ENCODE measurements around the gene CABCOCO1. TPM values are rescaled to one million over a fixed set of nuclear protein-coding genes. Genes with fewer than 3 reads are reported as not detected.

Gene CABCOCO1
- total RNA-seq, 2 experiments from 2014 or later, result not detected

GRCh38 chr10:61778137-61778536 is 115.4 kb downstream of the CABCOCO1 start:
- peaks cover 29% of the 10 kb centered on the region for H3K4me1 Mint-ChIP-seq
- no peaks in the 10 kb centered on the region for H3K27me3 Mint-ChIP-seq
- H3K4me3 Mint-ChIP-seq, result no peak overlapping the region
- H3K36me3 Mint-ChIP-seq (ENCODE audit: low read depth), result no peaks in the 10 kb centered on the region
- DNase-seq (no peak), ATAC-seq (no peak)
- intact Hi-C loops (cut with DNase I, micrococcal nuclease), result no loop called here
- POLR2A ChIA-PET, result no interaction called here
- H3K9me3 Mint-ChIP-seq (ENCODE audit: low read depth), result no peaks in the 10 kb centered on the region
- H3K27ac Mint-ChIP-seq, result no peak overlapping the region
- CTCF ChIA-PET, result interaction anchor here (1.9 kb wide), 1 partner anchor 27 kb away, joined by 8 read pairs; no protein-coding TSS in a partner anchor

GRCh38 chr10:61779276-61779675 is 116.5 kb downstream of the CABCOCO1 start:
- intact Hi-C loops (cut with DNase I, micrococcal nuclease), result no loop called here
- DNase-seq, result no peak
- CTCF ChIA-PET, result no interaction called here
- H3K36me3 Mint-ChIP-seq (ENCODE audit: low read depth), result no peaks in the 10 kb centered on the region
- no peak for ATAC-seq
- peaks cover 34% of the 10 kb centered on the region for H3K4me1 Mint-ChIP-seq
- no peaks in the 10 kb centered on the region for H3K9me3 Mint-ChIP-seq (ENCODE audit: low read depth)
- no peak overlapping the region for H3K4me3 Mint-ChIP-seq
- no peaks in the 10 kb centered on the region for H3K27me3 Mint-ChIP-seq
- POLR2A ChIA-PET, result interaction anchor here (0.6 kb wide), 2 partner anchors 19 to 30 kb away, joined by 3 to 4 read pairs; no protein-coding TSS in a partner anchor
- no peak overlapping the region for H3K27ac Mint-ChIP-seq

GRCh38 chr10:61779950-61780659 is 117.4 kb downstream of the CABCOCO1 start:
- CTCF ChIA-PET, result interaction anchor here (0.5 kb wide), 1 partner anchor 259 kb away, joined by 4 read pairs; no protein-coding TSS in a partner anchor
- Mint-ChIP-seq H3K4me1 (peaks cover 42% of the 10 kb centered on the region), H3K27me3 (no peaks in the 10 kb centered on the region), H3K9me3 (ENCODE audit: low read depth) (no peaks in the 10 kb centered on the region), H3K36me3 (ENCODE audit: low read depth) (no peaks in the 10 kb centered on the region), H3K4me3 (no peak overlapping the region), H3K27ac (peak overlapping the region; percentile 69)
- POLR2A ChIA-PET, result no interaction called here
- peak; percentile 63 for ATAC-seq
- intact Hi-C loops (cut with DNase I, micrococcal nuclease), result loop anchor here in 1 of 2 experiments (10.0 kb wide), 1 partner anchor 215 kb away; no protein-coding TSS in a partner anchor
- DNase-seq, result peak; percentile 62

- H3K27me3 Mint-ChIP-seq, result no peaks in the 10 kb centered on the region
- intact Hi-C loops (cut with DNase I, micrococcal nuclease), result loop anchor here in 1 of 2 experiments (10.0 kb wide), 1 partner anchor 214 kb away; no protein-coding TSS in a partner anchor
- H3K36me3 Mint-ChIP-seq (ENCODE audit: low read depth), result no peaks in the 10 kb centered on the region
- no peak for DNase-seq
- no peak overlapping the region for H3K4me3 Mint-ChIP-seq
- H3K27ac Mint-ChIP-seq, result no peak overlapping the region
- ATAC-seq, result no peak
- CTCF ChIA-PET, result interaction anchor here (0.5 kb wide), 1 partner anchor 258 kb away, joined by 4 read pairs; no protein-coding TSS in a partner anchor
- POLR2A ChIA-PET, result no interaction called here
- no peaks in the 10 kb centered on the region for H3K9me3 Mint-ChIP-seq (ENCODE audit: low read depth)
- peaks cover 48% of the 10 kb centered on the region for H3K4me1 Mint-ChIP-seq
These were observed 118.0 kb downstream of the CABCOCO1 start for GRCh38 chr10:61780732-61781131.

GRCh38 chr10:61781969-61782403 is 119.3 kb downstream of the CABCOCO1 start:
- H3K4me3 Mint-ChIP-seq, result no peak overlapping the region
- H3K27ac Mint-ChIP-seq, result no peak overlapping the region
- intact Hi-C loops (cut with DNase I, micrococcal nuclease), result loop anchor here in 1 of 2 experiments (10.0 kb wide), 1 partner anchor 213 kb away; no protein-coding TSS in a partner anchor
- ChIA-PET CTCF (interaction anchor here (0.6 kb wide), 1 partner anchor 80 kb away, joined by 3 read pairs; no protein-coding TSS in a partner anchor), POLR2A (interaction anchor here (0.7 kb wide), 1 partner anchor 195 kb away, joined by 3 read pairs; no protein-coding TSS in a partner anchor)
- no peaks in the 10 kb centered on the region for H3K9me3 Mint-ChIP-seq (ENCODE audit: low read depth)
- ATAC-seq, result peak; percentile 39
- peaks cover 61% of the 10 kb centered on the region for H3K4me1 Mint-ChIP-seq
- DNase-seq, result peak; percentile 19
- no peaks in the 10 kb centered on the region for H3K27me3 Mint-ChIP-seq
- H3K36me3 Mint-ChIP-seq (ENCODE audit: low read depth), result no peaks in the 10 kb centered on the region

- ATAC-seq (peak; percentile 76), DNase-seq (peak; percentile 60)
- ChIA-PET POLR2A (no interaction called here), CTCF (interaction anchor here (1.0 to 1.2 kb wide), 4 partner anchors 10 to 109 kb away, joined by 3 to 4 read pairs (median 4); no protein-coding TSS in a partner anchor)
- no peaks in the 10 kb centered on the region for H3K36me3 Mint-ChIP-seq (ENCODE audit: low read depth)
- no peaks in the 10 kb centered on the region for H3K9me3 Mint-ChIP-seq (ENCODE audit: low read depth)
- no peak overlapping the region for H3K4me3 Mint-ChIP-seq
- H3K4me1 Mint-ChIP-seq, result peaks cover 67% of the 10 kb centered on the region
- H3K27me3 Mint-ChIP-seq, result no peaks in the 10 kb centered on the region
- intact Hi-C loops (cut with DNase I, micrococcal nuclease), result loop anchor here in 1 of 2 experiments (2.0 to 10.0 kb wide), 2 partner anchors 32 to 210 kb away; no protein-coding TSS in a partner anchor
- peak overlapping the region; percentile 59 for H3K27ac Mint-ChIP-seq
These were observed 121.8 kb downstream of the CABCOCO1 start for GRCh38 chr10:61784354-61785133.

GRCh38 chr10:61785473-61786105 is 122.9 kb downstream of the CABCOCO1 start:
- DNase-seq, result no peak
- H3K4me1 Mint-ChIP-seq, result peaks cover 56% of the 10 kb centered on the region

GRCh38 chr10:61786728-61787127 is 124.0 kb downstream of the CABCOCO1 start:
- Mint-ChIP-seq H3K36me3 (ENCODE audit: low read depth) (no peaks in the 10 kb centered on the region), H3K9me3 (ENCODE audit: low read depth) (no peaks in the 10 kb centered on the region), H3K4me1 (peaks cover 47% of the 10 kb centered on the region), H3K27me3 (no peaks in the 10 kb centered on the region), H3K27ac (no peak overlapping the region), H3K4me3 (no peak overlapping the region)
- intact Hi-C loops (cut with DNase I, micrococcal nuclease), result loop anchor here in 1 of 2 experiments (10.0 kb wide), 1 partner anchor 208 kb away; no protein-coding TSS in a partner anchor
- POLR2A ChIA-PET, result no interaction called here
- CTCF ChIA-PET, result interaction anchor here (0.9 to 1.0 kb wide), 2 partner anchors 109 to 113 kb away, joined by 3 to 4 read pairs; no protein-coding TSS in a partner anchor
- DNase-seq, result peak; percentile 30
- ATAC-seq, result peak; percentile 33

More at GRCh38 chr10:61785473-61786105, 122.9 kb downstream of the CABCOCO1 start:
- ATAC-seq, result no peak
- intact Hi-C loops (cut with DNase I, micrococcal nuclease), result loop anchor here in 1 of 2 experiments (2.0 to 10.0 kb wide), 2 partner anchors 33 to 209 kb away; no protein-coding TSS in a partner anchor
- POLR2A ChIA-PET, result no interaction called here
- Mint-ChIP-seq H3K27me3 (no peaks in the 10 kb centered on the region), H3K4me3 (no peak overlapping the region), H3K36me3 (ENCODE audit: low read depth) (no peaks in the 10 kb centered on the region), H3K9me3 (ENCODE audit: low read depth) (no peaks in the 10 kb centered on the region), H3K27ac (peak overlapping the region; percentile 26)
- CTCF ChIA-PET, result interaction anchor here (0.6 to 1.2 kb wide), 3 partner anchors 9 to 110 kb away, joined by 3 to 4 read pairs (median 3); no protein-coding TSS in a partner anchor

GRCh38 chr10:61787170-61787569 is 124.4 kb downstream of the CABCOCO1 start:
- intact Hi-C loops (cut with DNase I, micrococcal nuclease), result loop anchor here in 1 of 2 experiments (10.0 kb wide), 1 partner anchor 208 kb away; no protein-coding TSS in a partner anchor
- no peak for ATAC-seq
- Mint-ChIP-seq H3K27ac (no peak overlapping the region), H3K36me3 (ENCODE audit: low read depth) (no peaks in the 10 kb centered on the region), H3K4me3 (no peak overlapping the region), H3K27me3 (no peaks in the 10 kb centered on the region), H3K4me1 (peaks cover 43% of the 10 kb centered on the region), H3K9me3 (ENCODE audit: low read depth) (no peaks in the 10 kb centered on the region)
- ChIA-PET POLR2A (no interaction called here), CTCF (no interaction called here)
- DNase-seq, result no peak

- ChIA-PET CTCF (interaction anchor here (1.4 kb wide), 1 partner anchor 25 kb away, joined by 4 read pairs; no protein-coding TSS in a partner anchor), POLR2A (no interaction called here)
- DNase-seq, result no peak
- H3K36me3 Mint-ChIP-seq (ENCODE audit: low read depth), result no peaks in the 10 kb centered on the region
- no peaks in the 10 kb centered on the region for H3K9me3 Mint-ChIP-seq (ENCODE audit: low read depth)
- H3K27me3 Mint-ChIP-seq, result no peaks in the 10 kb centered on the region
- intact Hi-C loops (cut with DNase I, micrococcal nuclease), result loop anchor here in 1 of 2 experiments (10.0 kb wide), 1 partner anchor 206 kb away; no protein-coding TSS in a partner anchor
- no peak for ATAC-seq
- H3K4me3 Mint-ChIP-seq, result no peak overlapping the region
- H3K4me1 Mint-ChIP-seq, result peaks cover 38% of the 10 kb centered on the region
- H3K27ac Mint-ChIP-seq, result no peak overlapping the region
These were observed 126.3 kb downstream of the CABCOCO1 start for GRCh38 chr10:61789031-61789430.

All from activated CD4-positive, alpha-beta T cell treated with anti-CD3 and anti-CD28 coated beads for 36 hours (primary cell).